Measurements from ENCODE around the gene ERFE.

ERFE gene

GRCh38 chr2:238126775-238127164, 32.0 kb upstream of the ERFE start:
- DNase-seq, result no peak

GRCh38 chr2:238127165-238128060, 31.4 kb upstream of the ERFE start:
- no peak for DNase-seq

- no peak for DNase-seq
Observed at GRCh38 chr2:238128061-238128440, 30.7 kb upstream of the ERFE start.

- no peak for DNase-seq
Observed at GRCh38 chr2:238128534-238129001, 30.2 kb upstream of the ERFE start.

- DNase-seq, result no peak
Observed at GRCh38 chr2:238129166-238130010, 29.4 kb upstream of the ERFE start.

GRCh38 chr2:238130111-238130695, 28.6 kb upstream of the ERFE start:
- no peak for DNase-seq

- no peak for DNase-seq
Observed at GRCh38 chr2:238130696-238131628, 27.8 kb upstream of the ERFE start.

GRCh38 chr2:238131761-238132462, 26.9 kb upstream of the ERFE start:
- no peak for DNase-seq

- DNase-seq, result no peak
Observed at GRCh38 chr2:238132463-238133450, 26.0 kb upstream of the ERFE start.

GRCh38 chr2:238133499-238134392, 25.0 kb upstream of the ERFE start:
- no peak for DNase-seq

- no peak for DNase-seq
Observed at GRCh38 chr2:238134393-238134785, 24.4 kb upstream of the ERFE start.

- DNase-seq, result no peak
Observed at GRCh38 chr2:238135601-238136150, 23.1 kb upstream of the ERFE start.

- no peak for DNase-seq
Observed at GRCh38 chr2:238136820-238137537, 21.8 kb upstream of the ERFE start.

GRCh38 chr2:238137885-238138284, 20.9 kb upstream of the ERFE start:
- no peak for DNase-seq

- DNase-seq, result no peak
Observed at GRCh38 chr2:238138331-238139195, 20.2 kb upstream of the ERFE start, which contains the start of gene KLHL30. KLHL30 (plus strand) TSS chr2:238138668; CDS start chr2:238140755, 2,087 bp downstream.

GRCh38 chr2:238139196-238140039, 19.4 kb upstream of the ERFE start:
- DNase-seq, result no peak

All from NCI-H2107 (cell line).